ENCODE data around the gene TAF11L9.
"Not testable (repeated sequence)": the region's sequence is repeated elsewhere in the genome, so short reads cannot be mapped to it uniquely, and the experiment has no call there.

TAF11L9 gene

GRCh38 chr5:17594255-17594654 is at the start of gene TAF11L9:
Gene TAF11L9 (minus strand): TSS chr5:17594394.
- not testable (repeated sequence) for DNase-seq

DNA sequence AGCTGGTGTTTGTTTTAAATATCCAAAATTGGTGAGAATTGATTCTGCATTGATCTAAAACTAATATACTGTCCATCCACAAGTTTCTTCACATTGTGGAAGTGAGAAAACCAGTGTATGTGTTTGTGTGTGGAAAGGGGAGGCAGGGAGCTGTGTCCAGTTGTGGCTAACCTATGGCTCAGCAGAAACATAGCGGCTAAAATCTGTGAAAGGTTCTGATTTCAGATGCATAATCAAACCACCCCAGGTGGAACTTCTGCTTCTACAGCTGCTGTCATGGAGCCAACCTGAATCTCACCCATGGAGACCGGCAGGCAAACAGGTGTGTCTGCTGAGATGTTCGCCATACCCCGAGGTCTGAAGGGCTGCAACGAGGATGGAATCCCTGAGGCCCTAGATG is 40.0 kb upstream of the TAF11L9 start, which contains the start of gene TAF11L14:
TSS of gene TAF11L14 (plus strand) at position 301 of the 400 bp plus-strand sequence.
- DNase-seq, result no peak

- not testable (repeated sequence) for DNase-seq
These were observed 37.6 kb upstream of the TAF11L9 start, which contains the start of gene TAF11L13 for GRCh38 chr5:17631788-17632187. Gene TAF11L13 (plus strand): TSS chr5:17632088.

DNA sequence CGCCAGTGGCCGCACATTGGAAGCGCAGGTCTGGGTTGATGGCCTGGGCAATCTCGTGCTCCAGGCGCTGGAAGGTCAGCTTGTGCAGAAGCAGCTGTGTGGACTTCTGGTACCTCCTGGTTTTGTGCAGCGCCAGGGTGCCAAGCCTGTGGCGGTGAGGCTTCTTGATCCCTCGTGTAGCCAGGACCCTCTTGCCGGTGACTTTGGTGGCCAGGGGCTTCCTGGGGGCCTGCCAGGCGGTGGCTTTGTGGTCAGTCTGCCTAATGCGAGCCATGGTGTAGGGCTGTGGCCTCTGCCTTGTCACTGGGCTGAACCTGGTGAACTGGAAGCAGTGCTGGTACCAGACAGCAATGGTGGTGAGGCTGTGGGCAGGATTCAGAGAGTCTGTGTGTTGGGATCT is 31.5 kb upstream of the TAF11L9 start:
- DNase-seq, result no peak

- no peak for DNase-seq
These were observed 26.4 kb upstream of the TAF11L9 start for GRCh38 chr5:17620627-17621026.

- no peak for DNase-seq
These were observed 25.2 kb upstream of the TAF11L9 start for GRCh38 chr5:17619354-17619753.

GRCh38 chr5:17614872-17615605 is 20.8 kb upstream of the TAF11L9 start:
- no peak for DNase-seq

- DNase-seq, result not testable (repeated sequence)
These were observed 15.9 kb upstream of the TAF11L9 start, which contains the start of gene TAF11L12 for GRCh38 chr5:17610092-17610491. Gene TAF11L12 (plus strand): TSS chr5:17610392.

DNA sequence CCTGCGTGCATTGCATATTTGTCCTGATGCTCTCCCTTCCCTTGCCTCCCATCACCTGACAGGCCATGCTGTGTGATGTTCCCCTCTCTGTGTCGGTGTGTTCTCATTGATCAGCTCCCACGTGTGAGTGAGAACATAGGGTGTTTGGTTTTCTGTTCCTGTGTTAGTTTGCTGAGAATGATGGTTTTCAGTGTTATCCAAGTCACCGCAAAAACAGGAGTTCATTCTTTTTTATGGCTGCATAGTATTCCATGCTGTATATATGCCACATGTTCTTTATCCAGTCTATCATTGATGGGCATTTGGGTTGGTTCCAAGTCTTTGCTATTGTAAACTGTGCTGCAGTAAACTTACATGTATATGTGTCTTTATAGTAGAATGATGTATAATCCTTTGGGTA is 13.3 kb upstream of the TAF11L9 start:
- DNase-seq, result not testable (repeated sequence)

DNA sequence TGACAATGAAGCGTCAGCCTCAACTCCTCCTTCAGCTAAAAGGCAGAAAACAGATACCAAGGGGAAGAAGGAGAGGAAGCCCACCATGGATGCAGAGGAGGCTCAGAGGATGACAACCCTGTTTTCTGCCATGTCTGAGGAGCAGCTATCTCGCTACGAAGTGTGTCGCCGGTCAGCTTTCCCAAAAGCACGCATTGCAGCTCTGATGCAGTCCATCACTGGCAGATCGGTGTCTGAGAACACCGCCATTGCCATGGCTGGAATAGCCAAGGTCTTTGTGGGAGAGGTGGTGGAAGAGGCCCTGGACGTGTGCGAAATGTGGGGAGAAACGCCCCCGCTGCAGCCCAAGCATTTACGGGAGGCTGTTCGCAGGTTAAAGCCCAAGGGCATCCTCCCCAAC is 10.8 kb upstream of the TAF11L9 start:
- DNase-seq, result no peak

DNA sequence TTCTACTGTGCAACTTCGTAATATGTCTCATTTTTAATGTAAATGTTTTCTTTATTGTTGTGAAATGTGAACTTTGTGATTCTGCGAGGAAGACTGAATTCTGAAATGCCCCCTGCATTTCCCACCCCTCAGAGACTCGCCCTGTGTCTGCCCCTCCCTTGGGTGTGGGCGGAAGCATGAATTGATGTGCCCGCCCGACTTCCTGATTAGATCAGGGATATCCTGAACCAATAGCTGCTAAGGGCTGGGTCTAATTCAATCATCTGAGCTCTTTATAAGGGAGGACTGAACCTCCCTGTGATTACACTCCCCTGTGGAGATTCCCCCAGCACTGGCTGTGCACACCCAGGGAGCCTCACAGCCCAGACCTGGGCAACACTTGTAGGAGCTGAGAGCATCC is 9.7 kb upstream of the TAF11L9 start, which contains the start of gene TAF11L11:
TSS of gene TAF11L11 (plus strand) at position 304 of the 400 bp plus-strand sequence.
- not testable (repeated sequence) for DNase-seq

- not testable (repeated sequence) for DNase-seq
These were observed 3.5 kb upstream of the TAF11L9 start, which contains the start of gene TAF11L10 for GRCh38 chr5:17597728-17598127. Gene TAF11L10 (minus strand): TSS chr5:17597828.

DNA sequence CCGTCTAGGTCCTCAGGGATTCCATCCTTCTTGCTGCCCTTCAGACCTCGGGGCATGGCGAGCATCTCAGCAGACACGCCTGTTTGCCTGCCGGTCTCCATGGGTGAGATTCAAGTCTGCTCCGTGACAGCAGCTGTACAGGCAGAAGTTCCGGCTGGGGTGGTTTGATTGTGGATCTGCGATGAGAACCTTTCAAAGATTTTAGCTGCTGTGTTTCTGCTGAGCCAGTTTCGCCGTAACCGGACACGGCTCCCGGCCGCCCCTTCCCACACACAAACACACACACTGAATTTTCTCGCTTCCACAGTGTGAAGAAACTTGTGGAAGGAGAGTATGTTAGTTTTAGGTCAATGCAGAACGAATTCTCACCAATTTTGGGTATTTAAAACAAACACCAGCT is 3.3 kb downstream of the TAF11L9 start, which contains the start of gene TAF11L8:
TSS of gene TAF11L8 (minus strand) at position 101 of the 400 bp plus-strand sequence.
- DNase-seq, result not testable (repeated sequence)

GRCh38 chr5:17585658-17586057 is 8.5 kb downstream of the TAF11L9 start, which contains the start of gene TAF11L7:
Gene TAF11L7 (minus strand): TSS chr5:17585758.
- DNase-seq, result not testable (repeated sequence)
